Smooth muscle cell (in vitro differentiated cells): ENCODE measurements around the gene SOS1. TPM values are rescaled to one million over a fixed set of nuclear protein-coding genes. Genes with fewer than 3 reads are reported as not detected.
A peak's percentile ranks its signal among the peaks of the same experiment; 100 is the strongest.

Source experiments
- DNase-seq: peaks from one replicate; lab custom pipeline; 2025; ENCODE audit not compliant: unreplicated experiment; lab: John Stamatoyannopoulos, UW
- H2AFZ ChIP-seq: fragments of 200-600 bp; sonication (generic); 2 replicates; pipeline ENCODE4 v1.6.0; 2016; ENCODE audit warnings: antibody characterized with exemption, low read depth, mild to moderate bottlenecking
- H3F3A ChIP-seq: fragments of 200-600 bp; sonication (generic); 2 replicates; pipeline ENCODE4 v1.6.0; 2017; ENCODE audit warnings: antibody characterized with exemption, low read depth
- H3K27ac ChIP-seq: fragments of 200-600 bp; sonication (generic); 2 replicates; pipeline ENCODE4 v1.5.1; 2016; ENCODE audit warnings: low read depth, mild to moderate bottlenecking
- H3K27me3 ChIP-seq: fragments of 200-600 bp; sonication (generic); 2 replicates; pipeline ENCODE4 v1.6.1; 2016; ENCODE audit warnings: low read depth, mild to moderate bottlenecking
- H3K36me3 ChIP-seq: fragments of 200-600 bp; sonication (generic); 2 replicates; pipeline ENCODE4 v1.5.1; 2016; ENCODE audit warnings: low read depth
- H3K4me1 ChIP-seq: fragments of 200-600 bp; sonication (generic); 2 replicates; pipeline ENCODE4 v1.5.1; 2016; ENCODE audit warnings: low read depth
- H3K4me2 ChIP-seq: fragments of 200-600 bp; sonication (generic); 2 replicates; pipeline ENCODE4 v1.6.0; 2016; ENCODE audit warnings: mild to moderate bottlenecking
- H3K4me3 ChIP-seq: fragments of 200-600 bp; sonication (generic); 2 replicates; pipeline ENCODE4 v1.5.1; 2016; ENCODE audit warnings: mild to moderate bottlenecking
- H3K79me2 ChIP-seq: fragments of 200-600 bp; sonication (generic); 2 replicates; pipeline ENCODE4 v1.6.0; 2016; ENCODE audit warnings: low read depth, mild to moderate bottlenecking
- H3K9ac ChIP-seq: fragments of 200-600 bp; sonication (generic); 2 replicates; pipeline ENCODE4 v1.6.0; 2016; ENCODE audit warnings: low read depth
- H3K9me3 ChIP-seq: fragments of 200-600 bp; sonication (generic); replicated peaks from 2 replicates; pipeline ENCODE4 v1.5.1; 2016; ENCODE audit warnings: low read depth
- H4K20me1 ChIP-seq: fragments of 200-600 bp; sonication (generic); 2 replicates; pipeline ENCODE4 v1.6.0; 2016; ENCODE audit warnings: low read depth
- CTCF ChIP-seq: fragments of 200-600 bp; sonication (generic); IDR thresholded peaks from 2 replicates; pipeline ENCODE4 v1.5.1; 2017; ENCODE audit warnings: borderline replicate concordance, mild to moderate bottlenecking, antibody characterized with exemption; ENCODE audit not compliant: insufficient read depth, poor library complexity, severe bottlenecking
- WGBS: methylation state at CpG from one replicate; pipeline ENCODE4 v1.1.7; 2016; ENCODE audit warnings: low lambda C conversion rate; 5-methylcytosine and 5-hydroxymethylcytosine counted together
- polyA plus RNA-seq: library from polyadenylated mRNA; unstranded; fragments of >200 nt; fragmentation: Nextera tagmentation; extraction: Ambion mirVana; gene quantifications from 2 replicates; pipeline ENCODE4 v1.2.1, GENCODE V29; 2016
- total RNA-seq: library from RNA; depleted of rRNA; stranded (reverse); fragments of >200 nt; gene quantifications from 2 replicates; pipeline ENCODE4 v1.2.3, GENCODE V29; 2014

Gene SOS1
- 34.0 and 38.5 TPM in 2 replicates for total RNA-seq
- 8.4 and 10.1 TPM in 2 replicates for polyA plus RNA-seq

DNA sequence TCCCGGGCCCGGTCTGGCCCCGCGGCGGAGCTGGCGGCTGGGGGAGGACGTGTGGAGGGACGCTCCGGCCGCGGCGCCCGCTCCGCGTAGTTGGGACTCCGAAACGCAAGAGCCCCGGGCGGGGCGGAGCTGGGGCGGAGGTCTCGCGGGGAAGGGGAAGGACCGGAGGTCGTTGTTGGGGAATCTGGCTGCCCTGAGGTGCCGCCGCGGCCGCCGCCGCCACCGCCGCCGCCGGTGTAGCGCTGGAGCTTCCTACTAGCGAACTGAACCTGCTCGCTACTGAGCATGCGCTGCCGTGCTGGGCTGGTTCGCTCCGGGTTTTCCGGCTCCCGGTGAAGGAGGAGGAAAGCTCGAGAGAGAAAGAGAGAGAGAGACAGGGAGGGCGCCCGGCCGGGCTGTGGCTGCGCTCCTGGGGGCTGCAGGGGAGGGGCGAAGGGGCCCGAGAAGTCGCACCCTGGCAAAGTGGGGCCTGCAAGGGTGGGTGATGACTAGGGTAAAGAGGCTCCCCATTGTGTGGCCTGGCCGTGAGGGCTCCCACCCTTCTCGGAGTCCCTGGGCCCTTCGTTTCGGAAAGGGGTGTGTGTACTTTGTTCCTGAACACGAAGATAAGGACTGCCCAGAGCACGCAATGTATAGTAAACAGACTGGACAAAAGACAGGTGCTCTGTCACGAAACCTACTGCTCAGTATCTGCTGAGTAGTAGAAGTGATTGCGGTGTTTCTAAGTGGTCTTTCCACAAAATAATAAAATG lies at the start of gene SOS1:
Gene SOS1 (minus strand): TSS at position 281 of the 752 bp plus-strand sequence. CDS start 629 bp downstream, outside the sequence.
- Histone ChIP-seq H3K79me2 (peaks cover 54% of the 10 kb centered on the region), H3K9ac (peak within 1 kb of the TSS; percentile 70), H3K4me2 (peak within 1 kb of the TSS; percentile 91), H3F3A (peaks cover 12% of the 10 kb centered on the region), H3K27me3 (no peaks in the 10 kb centered on the region), H3K36me3 (no peaks in the 10 kb centered on the region), H3K27ac (peak within 1 kb of the TSS; percentile 84), H3K4me1 (peaks cover 33% of the 10 kb centered on the region), H3K9me3 (no peaks in the 10 kb centered on the region), H2AFZ (peak within 1 kb of the TSS; percentile 62), H4K20me1 (peaks cover 40% of the 10 kb centered on the region), H3K4me3 (peak within 1 kb of the TSS; percentile 82)
- no peak for TF ChIP-seq CTCF
- 2% methylated on average over 25 of the region's 60 CpGs for WGBS
- peak; percentile 83 for DNase-seq

- WGBS = 67% methylated on average over 4 of the region's 4 CpGs
- Histone ChIP-seq H3K79me2 (no peaks in the 10 kb centered on the region), H3K27ac (no peak overlapping the region), H3K4me2 (no peak overlapping the region), H3K9me3 (no peaks in the 10 kb centered on the region), H2AFZ (no peak overlapping the region), H3K9ac (no peak overlapping the region), H3K27me3 (no peaks in the 10 kb centered on the region), H3K36me3 (no peaks in the 10 kb centered on the region), H3K4me1 (peaks cover 12% of the 10 kb centered on the region), H4K20me1 (no peaks in the 10 kb centered on the region), H3F3A (no peaks in the 10 kb centered on the region), H3K4me3 (no peak overlapping the region)
- no peak for TF ChIP-seq CTCF
- DNase-seq = no peak
Observed at GRCh38 chr2:39164089-39164488, 43.2 kb upstream of the SOS1 start.

GRCh38 chr2:39160982-39161381 lies 40.1 kb upstream of the SOS1 start:
- no peak for TF ChIP-seq CTCF
- Histone ChIP-seq H3F3A (no peaks in the 10 kb centered on the region), H3K4me2 (no peak overlapping the region), H3K27me3 (no peaks in the 10 kb centered on the region), H3K9me3 (no peaks in the 10 kb centered on the region), H2AFZ (no peak overlapping the region), H3K4me3 (no peak overlapping the region), H3K9ac (no peak overlapping the region), H3K4me1 (peaks cover 12% of the 10 kb centered on the region), H4K20me1 (no peaks in the 10 kb centered on the region), H3K27ac (no peak overlapping the region), H3K36me3 (no peaks in the 10 kb centered on the region), H3K79me2 (no peaks in the 10 kb centered on the region)
- 65% methylated on average over 3 of the region's 3 CpGs for WGBS
- no peak for DNase-seq

- Histone ChIP-seq H2AFZ (no peak overlapping the region), H3K79me2 (no peaks in the 10 kb centered on the region), H3K27ac (no peak overlapping the region), H3K9me3 (no peaks in the 10 kb centered on the region), H3K4me3 (no peak overlapping the region), H3K27me3 (no peaks in the 10 kb centered on the region), H3K4me1 (peaks cover 12% of the 10 kb centered on the region), H4K20me1 (no peaks in the 10 kb centered on the region), H3K9ac (no peak overlapping the region), H3F3A (no peaks in the 10 kb centered on the region), H3K36me3 (no peaks in the 10 kb centered on the region), H3K4me2 (no peak overlapping the region)
- DNase-seq = no peak
- TF ChIP-seq CTCF = no peak
- 96% methylated on average over 2 of the region's 2 CpGs for WGBS
Observed at GRCh38 chr2:39159283-39159682, 38.4 kb upstream of the SOS1 start.
